ENCODE data around the gene LIMCH1.
A peak's percentile ranks its signal among the peaks of the same experiment; 100 is the strongest.

LIMCH1 gene

DNA sequence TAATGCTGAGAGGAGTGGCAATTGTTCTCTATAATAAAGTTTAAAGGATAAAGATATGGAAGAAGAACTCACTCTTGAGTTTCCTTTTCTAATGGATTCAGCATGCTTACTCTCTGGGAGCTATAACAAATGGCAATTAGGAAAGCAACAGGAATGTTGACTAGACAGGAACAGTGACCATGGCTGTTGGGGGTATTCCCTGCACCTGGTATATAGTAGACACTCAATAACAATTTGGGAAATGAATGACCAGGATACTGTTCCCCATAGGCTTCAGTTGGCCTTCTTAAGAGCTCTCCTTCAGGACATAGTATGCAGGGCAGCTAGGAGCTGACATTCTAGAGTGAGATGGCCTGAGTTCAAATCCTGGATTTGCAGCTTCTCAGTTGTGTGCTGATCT is 1.8 kb downstream of the LIMCH1 start:
- DNase-seq (ENCODE audit: low read depth) = no peak
- no peak overlapping the region for H3K4me3 ChIP-seq (ENCODE audit: low read length)
- TF ChIP-seq CTCF (conservative IDR thresholded peaks at IDR 0.05; ENCODE audit: low read length) = no peak

- DNase-seq (ENCODE audit: low read depth) = no peak
- H3K4me3 ChIP-seq (ENCODE audit: low read length) = no peak overlapping the region
- no peak for TF ChIP-seq CTCF (conservative IDR thresholded peaks at IDR 0.05; ENCODE audit: low read length)
Measured at GRCh38 chr4:41540687-41541086, 2.7 kb downstream of the LIMCH1 start.

DNA sequence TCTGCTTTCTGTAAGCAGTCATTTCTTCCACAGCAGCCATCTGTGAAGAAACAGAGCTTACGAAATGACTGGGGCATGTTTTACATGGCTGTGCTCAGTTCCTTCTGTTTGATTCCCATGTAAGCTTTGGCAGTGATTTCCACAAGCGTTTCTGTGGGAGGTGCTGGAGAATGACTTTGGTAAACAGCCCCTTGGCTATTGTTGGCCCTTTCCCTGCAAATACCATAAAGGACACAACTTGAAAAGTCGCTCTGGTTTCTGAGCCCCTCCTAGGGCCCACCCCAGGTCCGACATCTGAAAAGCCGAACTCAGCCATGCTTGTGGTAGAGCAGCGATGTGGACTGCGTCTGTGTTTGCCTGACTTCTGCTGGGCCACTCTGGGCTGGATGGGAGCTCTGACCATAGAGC is 3.7 kb downstream of the LIMCH1 start:
- no peak overlapping the region for H3K4me3 ChIP-seq (ENCODE audit: low read length)
- TF ChIP-seq CTCF (conservative IDR thresholded peaks at IDR 0.05; ENCODE audit: low read length) = no peak
- peak; percentile 29 for DNase-seq (ENCODE audit: low read depth)

DNA sequence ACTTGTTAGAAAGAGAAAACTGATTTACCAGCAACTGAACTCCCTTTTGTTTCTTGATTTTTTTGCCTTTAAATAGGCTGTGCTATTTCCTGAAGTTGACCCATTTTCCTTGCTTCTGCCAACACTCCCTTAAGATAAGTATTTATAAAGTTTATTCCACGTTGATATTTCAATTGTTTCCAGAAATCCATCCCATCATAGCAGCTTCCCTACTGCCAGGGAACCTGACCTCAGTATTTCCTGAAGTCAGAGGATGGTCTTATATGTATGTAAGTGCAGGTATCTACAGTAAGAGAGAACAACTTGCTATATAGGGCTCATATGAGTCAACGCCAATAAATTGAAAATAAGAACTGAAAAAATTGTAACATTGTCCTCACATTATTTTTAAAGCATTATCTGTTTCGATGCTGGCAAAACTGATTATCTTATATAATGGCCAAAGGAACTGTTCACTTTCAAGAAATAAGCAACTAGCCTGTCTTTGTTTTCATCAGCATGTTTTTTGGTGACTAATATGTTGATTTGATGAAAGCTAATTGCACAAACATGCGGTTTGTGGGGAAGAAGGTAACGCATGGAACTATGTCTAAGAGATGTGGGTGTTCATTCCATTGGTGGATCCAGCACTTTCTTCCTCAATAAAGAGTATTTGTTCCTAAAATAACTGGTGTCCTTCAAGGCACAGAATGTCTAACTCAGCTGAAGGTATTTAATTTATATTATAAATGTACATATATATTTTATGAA is 4.7 kb downstream of the LIMCH1 start:
- no peak for TF ChIP-seq CTCF (conservative IDR thresholded peaks at IDR 0.05; ENCODE audit: low read length)
- no peak for DNase-seq (ENCODE audit: low read depth)
- H3K4me3 ChIP-seq (ENCODE audit: low read length) = no peak overlapping the region

DNA sequence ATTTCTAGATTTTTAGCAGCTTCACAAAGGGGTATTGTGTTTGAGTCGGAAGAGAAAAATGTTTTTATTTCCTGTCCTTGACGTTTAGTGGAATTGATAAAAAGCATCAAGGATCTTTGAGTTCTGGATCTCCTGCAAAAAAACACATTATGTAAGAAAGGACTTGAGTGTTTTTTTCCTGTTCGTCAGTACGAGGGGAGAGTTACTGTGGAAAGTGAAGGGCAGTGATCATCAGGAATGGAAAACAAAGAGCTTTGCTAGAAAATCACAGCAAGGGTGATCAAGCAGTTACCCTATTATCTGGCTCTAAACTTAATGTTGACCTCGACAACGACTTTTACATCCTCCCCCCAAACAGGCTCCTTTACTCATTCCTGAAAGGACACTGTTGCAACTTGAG is 7.3 kb downstream of the LIMCH1 start:
- no peak for DNase-seq (ENCODE audit: low read depth)
- TF ChIP-seq CTCF (conservative IDR thresholded peaks at IDR 0.05; ENCODE audit: low read length) = no peak
- no peak overlapping the region for H3K4me3 ChIP-seq (ENCODE audit: low read length)

DNA sequence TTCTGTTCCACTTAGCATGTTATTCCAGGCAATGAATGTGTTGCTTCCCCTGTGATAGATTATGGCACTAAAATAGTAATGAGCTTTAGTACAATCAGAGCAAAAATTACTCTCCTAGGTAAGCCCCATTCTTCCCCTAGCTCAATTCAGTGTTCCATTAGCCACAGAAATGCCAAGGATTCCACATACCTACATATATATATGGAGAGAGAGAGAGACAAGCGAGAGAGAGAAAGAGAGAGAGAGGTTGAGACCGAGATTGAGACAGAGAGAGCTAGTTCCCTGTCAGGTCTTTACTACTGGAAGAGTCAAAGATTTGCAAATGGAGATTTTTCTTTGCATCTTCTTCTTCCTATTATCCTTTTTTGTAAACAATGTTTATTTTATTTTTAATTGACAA is 8.7 kb downstream of the LIMCH1 start:
- TF ChIP-seq CTCF (conservative IDR thresholded peaks at IDR 0.05; ENCODE audit: low read length) = no peak
- no peak for DNase-seq (ENCODE audit: low read depth)

GRCh38 chr4:41548305-41548880 is 10.4 kb downstream of the LIMCH1 start:
- no peak for TF ChIP-seq CTCF (conservative IDR thresholded peaks at IDR 0.05; ENCODE audit: low read length)
- no peak overlapping the region for H3K4me3 ChIP-seq (ENCODE audit: low read length)
- no peak for DNase-seq (ENCODE audit: low read depth)

More for the DNA sequence above, 8.7 kb downstream of the LIMCH1 start:
- H3K4me3 ChIP-seq (ENCODE audit: low read length) = no peak overlapping the region

Measured in AG10803 (cell line).